ENCODE results near the gene CBFA2T2. TPM values are rescaled to one million over a fixed set of nuclear protein-coding genes. Genes with fewer than 3 reads are reported as not detected.
"Not testable (repeated sequence)": the region's sequence is repeated elsewhere in the genome, so short reads cannot be mapped to it uniquely, and the experiment has no call there.

CBFA2T2 gene
- total RNA-seq (2022) (15.4 and 17.3 TPM in 2 replicates), Bru-seq, nascent RNA (percentile 68 among the genes with signal in this experiment), BruChase-seq, experiment 1, labeled RNA remaining after a 6-hour chase (percentile 70 among the genes with signal in this experiment), BruChase-seq, experiment 2, labeled RNA remaining after a 2-hour chase (percentile 70 among the genes with signal in this experiment)
- long read RNA-seq, partial matches to known transcripts, result 7 of 18 reads
- long read RNA-seq, other reads (novel, unspliced or antisense), result 7 of 18 reads

GRCh38 chr20:33490023-33490933, at the start of gene CBFA2T2:
Gene CBFA2T2, plus strand, starts transcription at chr20:33490096. Its CDS starts 172 bp downstream, at chr20:33490268.
- BruUV-seq (replicated peaks), result no TSS peak
- no peaks in the 10 kb centered on the region for H3K9me3 Mint-ChIP-seq (ENCODE audit: unreplicated experiment)
- intact Hi-C loops (cut with micrococcal nuclease), result no loop called here
- no peaks in the 10 kb centered on the region for H3K36me3 Mint-ChIP-seq (ENCODE audit: insufficient read depth, unreplicated experiment)
- POLR2A ChIA-PET, result interaction anchor here (0.6 to 2.6 kb wide), 53 partner anchors 10 to 1133 kb away, joined by 3 to 38 read pairs (median 4); partner anchors contain the start of genes ACTL10, C20orf144, CDK5RAP1 and CHMP4B
- H3K27ac Mint-ChIP-seq (ENCODE audit: low read depth, unreplicated experiment), result peak within 1 kb of the TSS; percentile 75
- DNase-seq (ENCODE audit: unreplicated experiment), result peak; percentile 54
- TF ChIP-seq CTCF (IDR thresholded peaks at IDR 0.05; ENCODE audit: unreplicated experiment), result no peak
- no peaks in the 10 kb centered on the region for H3K4me1 Mint-ChIP-seq (ENCODE audit: insufficient read depth, unreplicated experiment)
- H3K27me3 Mint-ChIP-seq (ENCODE audit: insufficient read depth, unreplicated experiment), result no peaks in the 10 kb centered on the region
- CTCF ChIA-PET, result interaction anchor here (0.6 to 1.1 kb wide), 3 partner anchors 10 to 315 kb away, joined by 3 to 4 read pairs (median 3); no protein-coding TSS in a partner anchor
- H3K4me3 Mint-ChIP-seq (ENCODE audit: unreplicated experiment), result peak within 1 kb of the TSS; percentile 83

GRCh38 chr20:33440562-33440961, 49.3 kb upstream of the CBFA2T2 start:
- H3K27me3 Mint-ChIP-seq (ENCODE audit: insufficient read depth, unreplicated experiment); H3K4me1 Mint-ChIP-seq (ENCODE audit: insufficient read depth, unreplicated experiment); H3K9me3 Mint-ChIP-seq (ENCODE audit: unreplicated experiment); BruUV-seq (replicated peaks); H3K36me3 Mint-ChIP-seq (ENCODE audit: insufficient read depth, unreplicated experiment); intact Hi-C loops (cut with micrococcal nuclease); H3K4me3 Mint-ChIP-seq (ENCODE audit: unreplicated experiment); H3K27ac Mint-ChIP-seq (ENCODE audit: low read depth, unreplicated experiment); DNase-seq (ENCODE audit: unreplicated experiment): not testable (repeated sequence)
- CTCF ChIA-PET, result interaction anchor here (0.6 to 0.7 kb wide), 2 partner anchors 475 to 921 kb away, joined by 3 to 4 read pairs; no protein-coding TSS in a partner anchor
- POLR2A ChIA-PET, result interaction anchor here (1.1 kb wide), 1 partner anchor 9 kb away, joined by 3 read pairs; no protein-coding TSS in a partner anchor

GRCh38 chr20:33441142-33441955, 48.5 kb upstream of the CBFA2T2 start:
- BruUV-seq (replicated peaks), result no TSS peak
- POLR2A ChIA-PET, result interaction anchor here (0.6 to 1.3 kb wide), 3 partner anchors 9 to 370 kb away, joined by 3 to 7 read pairs (median 3); partner anchors contain the start of genes CBFA2T2 and CHMP4B
- no peak for DNase-seq (ENCODE audit: unreplicated experiment)
- intact Hi-C loops (cut with micrococcal nuclease), result no loop called here
- H3K9me3 Mint-ChIP-seq (ENCODE audit: unreplicated experiment), result no peaks in the 10 kb centered on the region
- no peak overlapping the region for H3K4me3 Mint-ChIP-seq (ENCODE audit: unreplicated experiment)
- H3K36me3 Mint-ChIP-seq (ENCODE audit: insufficient read depth, unreplicated experiment), result no peaks in the 10 kb centered on the region
- no peaks in the 10 kb centered on the region for H3K27me3 Mint-ChIP-seq (ENCODE audit: insufficient read depth, unreplicated experiment)
- no peak for TF ChIP-seq CTCF (IDR thresholded peaks at IDR 0.05; ENCODE audit: unreplicated experiment)
- no peak overlapping the region for H3K27ac Mint-ChIP-seq (ENCODE audit: low read depth, unreplicated experiment)
- CTCF ChIA-PET, result interaction anchor here (0.6 to 0.7 kb wide), 5 partner anchors 27 to 870 kb away, joined by 3 read pairs; no protein-coding TSS in a partner anchor
- H3K4me1 Mint-ChIP-seq (ENCODE audit: insufficient read depth, unreplicated experiment), result no peaks in the 10 kb centered on the region
